ENCODE data around the gene TRAM2.

Gene TRAM2

DNA sequence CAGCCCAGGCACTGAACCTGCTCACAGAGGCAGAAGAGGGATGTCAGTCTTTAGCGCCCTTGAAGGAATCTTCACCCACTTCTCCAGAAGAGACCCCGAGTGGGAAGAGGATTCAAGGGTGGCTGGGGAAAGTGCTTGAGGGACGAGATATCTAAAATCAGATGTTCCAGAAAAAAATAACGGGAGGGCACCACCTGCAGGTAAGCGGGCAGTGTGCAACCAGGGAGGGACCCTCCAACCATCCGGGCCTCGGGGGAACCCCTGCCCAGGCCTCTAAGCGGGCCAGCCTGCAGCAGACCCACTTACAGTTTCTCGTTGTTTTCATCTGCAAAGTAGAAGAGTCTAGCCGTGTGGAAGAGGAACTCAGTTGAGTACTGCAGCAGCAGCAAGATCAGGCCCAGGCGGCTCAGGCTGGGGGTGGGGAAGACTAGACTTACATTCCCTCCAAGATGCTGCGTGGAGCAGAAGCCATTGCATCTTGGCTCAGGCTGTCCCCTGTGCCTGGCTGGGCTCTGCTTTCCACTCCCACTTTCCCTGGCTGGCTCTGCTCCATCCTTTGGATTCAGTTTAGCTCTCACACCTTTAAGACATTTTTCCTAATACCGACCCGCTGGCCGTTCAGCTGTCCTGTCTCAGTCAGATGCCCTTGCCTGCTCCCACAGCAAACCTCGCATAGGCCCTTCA lies 71.0 kb downstream of the TRAM2 start:
- DNase-seq = no peak

GRCh38 chr6:52504782-52505136 lies 72.1 kb downstream of the TRAM2 start:
- no peak for DNase-seq

GRCh38 chr6:52503851-52504781 lies 72.7 kb downstream of the TRAM2 start:
- peak; percentile 99 for DNase-seq

- DNase-seq = peak; percentile 80
These were observed 73.5 kb downstream of the TRAM2 start for GRCh38 chr6:52503323-52503747.

- DNase-seq = no peak
These were observed 74.4 kb downstream of the TRAM2 start for GRCh38 chr6:52502306-52503029.

GRCh38 chr6:52500238-52501129 lies 76.4 kb downstream of the TRAM2 start:
- DNase-seq = no peak

DNA sequence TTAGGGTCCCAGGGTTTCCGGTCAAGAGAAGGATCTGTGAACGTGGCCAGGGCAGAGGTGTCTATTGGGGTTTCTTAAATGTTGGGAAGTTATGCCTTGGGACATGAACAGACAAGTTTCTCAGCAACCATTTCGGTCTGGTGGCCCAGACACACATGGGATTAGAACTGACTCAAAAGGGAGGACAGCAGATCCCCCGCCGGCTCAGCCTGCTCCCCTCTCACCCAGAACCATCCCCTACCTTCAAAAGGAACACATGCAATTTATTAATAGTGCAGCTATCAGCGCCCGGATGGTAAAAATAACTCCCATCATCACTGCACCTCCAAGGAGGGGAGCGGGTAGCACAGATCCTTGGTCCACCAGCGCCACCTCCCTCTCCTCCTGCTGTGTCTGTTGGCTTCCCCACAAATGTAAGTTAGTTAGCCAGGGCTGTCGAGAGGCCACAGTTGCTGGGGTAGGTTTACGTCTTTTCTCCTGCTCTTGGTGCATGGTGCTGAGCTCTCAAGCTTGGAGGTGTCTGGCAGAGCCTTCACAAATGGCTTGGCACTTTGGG lies 77.1 kb downstream of the TRAM2 start:
- DNase-seq = no peak

- no peak for DNase-seq
These were observed 77.8 kb downstream of the TRAM2 start for GRCh38 chr6:52499026-52499425.

GRCh38 chr6:52498538-52499017 lies 78.3 kb downstream of the TRAM2 start:
- no peak for DNase-seq

DNA sequence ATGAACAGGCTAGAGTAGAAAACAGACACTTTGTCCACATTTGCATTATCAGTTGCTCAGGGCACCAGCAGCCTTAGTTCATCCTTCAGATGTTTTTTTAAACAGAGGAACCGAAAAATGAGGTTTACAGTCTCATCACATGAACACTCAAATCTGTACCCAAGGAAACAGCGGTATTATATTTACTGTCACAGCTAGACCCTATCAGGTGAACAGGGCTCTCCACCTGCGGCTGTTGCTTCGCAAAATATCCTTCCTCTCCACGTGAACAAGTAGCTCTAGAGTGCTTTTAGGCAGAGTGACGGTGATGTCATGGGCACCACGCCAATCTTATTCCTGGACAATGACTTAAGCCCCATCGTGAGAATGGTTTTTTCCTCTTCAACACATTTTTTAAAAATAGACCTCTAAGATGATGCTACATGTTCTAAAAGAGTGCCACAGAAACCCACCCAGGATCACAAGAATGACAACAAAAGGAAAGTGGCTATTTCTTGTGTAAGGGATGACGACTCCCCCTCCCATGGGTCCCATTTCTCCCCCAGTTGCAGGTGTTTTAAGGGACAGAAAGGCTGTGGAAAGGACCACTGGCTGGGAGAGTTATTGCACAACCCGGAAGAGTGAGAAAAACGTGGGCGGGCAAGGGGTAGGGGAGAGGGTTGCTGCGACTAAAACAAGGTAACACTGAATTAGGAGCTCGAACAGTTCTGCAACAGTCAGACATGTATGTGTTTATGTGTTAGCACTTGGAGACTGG lies 79.0 kb downstream of the TRAM2 start:
- DNase-seq = peak; percentile 19

GRCh38 chr6:52496631-52497030 lies 80.2 kb downstream of the TRAM2 start:
- DNase-seq = no peak

- peak; percentile 30 for DNase-seq
These were observed 80.9 kb downstream of the TRAM2 start for GRCh38 chr6:52495922-52496321.

GRCh38 chr6:52494298-52495072 lies 82.4 kb downstream of the TRAM2 start:
- DNase-seq = no peak

GRCh38 chr6:52493669-52494068 lies 83.2 kb downstream of the TRAM2 start:
- no peak for DNase-seq

- DNase-seq = no peak
These were observed 85.4 kb downstream of the TRAM2 start for GRCh38 chr6:52491203-52492069.

DNA sequence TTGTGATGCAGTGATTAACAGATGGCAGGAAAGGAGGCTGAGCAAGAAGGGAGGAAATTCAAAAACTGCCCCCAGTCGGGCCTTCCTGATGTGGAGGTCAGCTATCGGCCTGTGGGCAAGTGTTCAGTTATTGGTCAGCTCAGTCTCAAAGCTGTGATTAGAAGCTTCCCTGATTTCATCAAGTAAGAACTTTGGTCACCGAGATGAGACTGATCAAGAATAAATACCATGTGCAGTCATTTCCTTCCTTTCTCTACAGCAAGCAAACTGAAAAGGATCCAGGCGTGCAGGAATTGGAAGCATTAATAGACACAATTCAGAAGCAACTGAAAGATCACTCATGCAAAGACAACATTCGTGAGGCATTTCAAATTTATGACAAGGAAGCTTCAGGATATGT lies 87.0 kb downstream of the TRAM2 start:
- no peak for DNase-seq

GRCh38 chr6:52483671-52484003 lies 93.2 kb downstream of the TRAM2 start:
- DNase-seq = no peak

- peak; percentile 58 for DNase-seq
These were observed 93.8 kb downstream of the TRAM2 start for GRCh38 chr6:52482903-52483670.

DNA sequence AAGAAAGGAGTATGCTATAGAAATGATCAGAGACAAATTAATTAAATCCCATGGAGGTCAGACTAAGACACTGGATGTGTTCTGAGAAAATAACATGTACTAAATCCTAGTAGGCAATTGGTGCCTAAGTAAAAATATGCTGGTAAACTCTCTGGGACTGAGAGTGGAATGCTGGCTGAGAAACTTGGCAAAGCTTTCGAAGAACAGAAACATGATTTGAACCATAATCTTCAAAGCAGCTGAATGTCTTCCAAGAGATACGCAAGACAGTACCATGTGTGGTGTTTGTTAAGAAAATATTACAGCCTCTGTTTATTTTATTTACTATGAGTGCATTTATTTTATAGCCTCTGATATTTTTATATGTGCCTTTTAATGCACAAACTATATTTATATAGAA lies 101.6 kb downstream of the TRAM2 start:
- DNase-seq = no peak
